ENCODE results near the gene FABP1. TPM values are rescaled to one million over a fixed set of nuclear protein-coding genes. Genes with fewer than 3 reads are reported as not detected.

The FABP1 gene
- total and polyA plus RNA-seq, 2 of the 8 experiments (the other 6 are each of a cell fraction or from before 2014, with no cell fraction given): 0.09 TPM; not detected in 1

DNA sequence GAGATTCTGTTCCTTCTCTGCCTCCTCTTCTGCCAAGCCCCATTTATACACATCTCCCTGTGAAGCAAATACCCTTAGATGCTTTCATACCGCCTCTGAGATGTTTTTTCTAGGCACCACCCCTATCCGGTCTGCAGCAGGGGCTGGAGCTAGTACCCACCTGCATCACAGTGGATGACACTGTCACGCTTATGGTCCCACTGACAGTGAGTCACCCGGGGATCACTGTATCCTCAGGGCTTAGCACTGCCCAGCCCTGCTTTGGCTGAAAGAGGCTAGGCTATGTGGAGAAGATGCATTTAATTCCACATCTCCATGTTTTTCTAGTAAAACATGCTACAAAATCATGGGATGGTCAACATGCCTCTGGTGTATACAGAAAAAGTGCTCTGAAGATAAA lies 9.9 kb downstream of the FABP1 start:
- Histone ChIP-seq H3K79me1 (ENCODE audit: low read depth, low read length) (no peaks in the 10 kb centered on the region), H3K23ac (ENCODE audit: insufficient read length) (no peak overlapping the region), H3K27me3 (replicated peaks in 1 of 4; ENCODE audit: control insufficient read depth in 3 of 4, extremely low read depth in 1 of 4, insufficient read depth in 3 of 4, low read length in 3 of 4) (no peaks in the 10 kb centered on the region), H3K23me2 (ENCODE audit: low read depth, low read length) (no peaks in the 10 kb centered on the region), H2AFZ (ENCODE audit: low read length) (no peak overlapping the region), H3K36me3 (ENCODE audit: control insufficient read depth in 2 of 4, insufficient read depth in 4 of 4, low read length in 3 of 4) (no peaks in the 10 kb centered on the region), H2BK15ac (ENCODE audit: low read length) (no peak overlapping the region), H2BK120ac (replicated peaks; ENCODE audit: low read depth, low read length) (no peak overlapping the region), H3K27ac (ENCODE audit: low read depth, low read length) (no peak overlapping the region), H4K91ac (replicated peaks; ENCODE audit: insufficient read length, low read length) (no peak overlapping the region), H3K4me1 (replicated peaks in 1 of 4; ENCODE audit: control insufficient read depth in 3 of 4, insufficient read depth in 4 of 4, low read length in 3 of 4) (no peaks in the 10 kb centered on the region; a peak in 1 of 7 replicates), H4K8ac (ENCODE audit: extremely low read depth, insufficient read depth, low read length) (no peak overlapping the region), H3K9ac (replicated peaks in 1 of 4; ENCODE audit: extremely low read depth in 1 of 4, low read depth in 3 of 4, low read length in 3 of 4) (no peak overlapping the region), H3K4me3 (ENCODE audit: extremely low read depth in 1 of 4, insufficient read depth in 2 of 4, low read depth in 3 of 4, low read length in 4 of 4) (no peak overlapping the region), H2AK5ac (ENCODE audit: low read depth, low read length) (no peak overlapping the region), H3K4me2 (ENCODE audit: insufficient read depth in 1 of 2, low read depth in 2 of 2, low read length in 2 of 2) (no peak overlapping the region), H4K5ac (ENCODE audit: insufficient read length, low read depth, low read length) (no peak overlapping the region), H3K14ac (ENCODE audit: insufficient read length) (no peak overlapping the region), H3K79me2 (ENCODE audit: control insufficient read depth in 1 of 2, insufficient read depth in 2 of 2, low read length in 2 of 2) (no peaks in the 10 kb centered on the region), H2BK5ac (ENCODE audit: low read depth, low read length) (no peak overlapping the region), H3K4ac (replicated peaks; ENCODE audit: insufficient read length, low read depth, low read length) (no peak overlapping the region), H2BK12ac (ENCODE audit: low read depth, low read length) (no peak overlapping the region), H3K56ac (replicated peaks; ENCODE audit: insufficient read length, low read depth, low read length) (no peak overlapping the region), H3K18ac (ENCODE audit: extremely low read depth, low read length) (no peak overlapping the region), H2BK20ac (ENCODE audit: low read length) (no peak overlapping the region), H3K9me3 (ENCODE audit: insufficient read depth in 2 of 2, low read depth in 1 of 2, low read length in 1 of 2) (no peaks in the 10 kb centered on the region), H4K20me1 (replicated peaks in 1 of 2; ENCODE audit: control insufficient read depth in 1 of 2, insufficient read depth in 2 of 2, low read length in 2 of 2) (no peaks in the 10 kb centered on the region)
- FAIRE-seq: no peak
- TF ChIP-seq TBP (IDR thresholded peaks at IDR 0.05; ENCODE audit: low read depth, low read length) (no peak), CEBPB (IDR thresholded peaks at IDR 0.05; ENCODE audit: low read depth, low read length) (no peak), BRCA1 (IDR thresholded peaks at IDR 0.05; ENCODE audit: low read depth, low read length) (no peak), RNF2 (IDR thresholded peaks at IDR 0.05; ENCODE audit: borderline replicate concordance, low read depth, low read length, missing control alignments, poor library complexity, severe bottlenecking) (no peak)
- 89% methylated on average over 4 of the region's 4 CpGs; no CpG with 5 or more reads in 1 of the 2 experiments for WGBS, 2 experiments (ENCODE audit: extremely low coverage in 1 of 2, insufficient coverage in 1 of 2, insufficient read length in 1 of 2, insufficient replicate concordance in 2 of 2, low coverage in 1 of 2, low lambda C conversion rate in 2 of 2, missing lambda C conversion rate in 1 of 2)
- no peak for DNase-seq (ENCODE audit: low read depth in 1 of 2, low spot score in 2 of 2)
- ChIA-PET CTCF (ENCODE audit: partially characterized antibody) (interaction anchor here (1.0 to 3.0 kb wide), 2 partner anchors 28 to 58 kb away, joined by 3 to 13 read pairs; no protein-coding TSS in a partner anchor), POLR2A (ENCODE audit: partially characterized antibody) (no interaction called here)

Data from H1 (cell line).